COLO829 (cell line): ENCODE measurements around the gene PZP.

Source experiments
- DNase-seq: peaks from one replicate; pipeline ENCODE4 v3.0.0; 2012; ENCODE audit warnings: low spot score

The PZP gene

DNA sequence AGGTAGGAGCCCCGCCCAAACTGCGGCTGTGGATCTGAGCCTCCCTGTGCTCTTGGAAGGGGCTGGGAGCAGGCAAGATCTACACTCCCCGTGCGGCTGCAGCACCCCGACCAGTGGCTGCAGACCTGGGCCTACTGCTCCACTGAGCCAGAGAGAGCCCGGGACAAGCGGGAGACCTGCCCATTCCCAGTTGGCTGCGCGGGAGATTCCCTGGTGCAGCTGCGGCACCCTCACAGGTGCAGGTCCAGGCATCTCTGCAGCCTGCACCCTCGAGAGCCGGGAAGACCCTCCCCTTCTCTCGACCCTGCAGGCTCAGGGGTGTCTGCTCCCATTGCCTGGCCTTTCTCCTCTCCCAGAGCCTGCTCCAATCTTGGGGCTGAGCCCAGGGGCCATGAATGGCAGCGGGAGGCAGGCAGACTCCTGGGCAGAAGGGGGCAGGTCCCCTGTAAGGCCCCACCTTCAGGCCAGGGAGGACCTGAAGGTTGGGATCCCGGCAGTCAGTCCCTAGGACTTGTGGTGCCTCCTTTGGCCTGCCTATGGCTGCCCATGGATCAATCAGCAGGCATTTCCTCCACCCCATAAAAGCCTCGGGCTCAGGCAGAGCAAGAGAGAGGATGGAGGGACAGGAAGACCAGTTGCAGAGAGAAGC is 83.7 kb downstream of the PZP start:
- no peak for DNase-seq

DNA sequence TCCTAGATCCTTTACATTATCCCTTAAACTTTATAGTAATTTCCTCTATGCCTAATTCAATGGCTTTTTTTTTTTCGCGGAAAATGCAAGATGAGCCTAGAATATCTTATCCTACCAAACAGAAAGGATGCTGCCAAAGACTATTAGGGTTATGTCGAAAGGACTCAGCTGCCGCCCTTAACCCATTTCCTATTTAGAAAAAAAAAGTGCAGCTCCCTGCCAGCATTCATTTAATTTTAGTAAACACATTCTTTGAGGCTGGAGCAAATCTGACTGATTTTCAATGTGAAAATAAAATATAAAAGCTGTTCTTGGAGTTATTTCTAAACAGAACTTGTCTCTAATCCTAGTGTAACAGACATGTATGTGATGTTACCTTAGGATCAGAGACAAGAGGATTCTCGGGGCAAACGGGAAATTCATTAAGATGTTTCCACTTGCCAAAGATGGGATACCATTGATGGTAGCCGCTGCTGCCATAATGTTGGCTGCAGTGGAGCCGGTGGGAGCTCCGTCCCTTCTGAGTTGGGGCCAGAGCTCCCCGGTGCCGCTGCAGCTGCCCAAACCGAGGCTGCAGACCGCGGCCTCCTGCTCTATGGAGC is 84.3 kb downstream of the PZP start:
- DNase-seq: no peak

DNA sequence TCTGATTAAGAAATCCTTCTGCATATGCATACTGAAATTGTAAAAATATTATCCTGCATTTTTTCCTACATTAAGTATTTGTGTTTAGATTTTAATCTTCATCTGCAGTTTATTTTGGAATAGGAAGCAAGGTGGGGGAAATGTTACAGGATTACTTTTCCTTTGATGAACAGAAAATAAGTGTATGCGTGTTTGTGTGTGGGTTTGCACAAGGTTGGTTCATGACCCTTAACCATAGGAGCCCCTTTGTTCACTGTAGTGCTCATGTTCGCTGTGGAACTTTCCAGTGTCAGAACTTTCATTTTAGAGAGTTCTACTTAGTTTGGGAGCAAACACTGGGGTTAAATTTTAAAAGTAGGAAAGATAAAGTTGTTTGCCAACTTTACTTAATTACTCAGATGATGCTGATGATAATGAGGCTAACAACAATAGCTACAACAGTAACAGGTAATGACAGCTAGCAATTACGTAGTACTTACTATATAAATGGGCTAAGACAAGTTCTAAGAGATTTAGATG is 86.0 kb downstream of the PZP start:
- DNase-seq: peak; percentile 17

DNA sequence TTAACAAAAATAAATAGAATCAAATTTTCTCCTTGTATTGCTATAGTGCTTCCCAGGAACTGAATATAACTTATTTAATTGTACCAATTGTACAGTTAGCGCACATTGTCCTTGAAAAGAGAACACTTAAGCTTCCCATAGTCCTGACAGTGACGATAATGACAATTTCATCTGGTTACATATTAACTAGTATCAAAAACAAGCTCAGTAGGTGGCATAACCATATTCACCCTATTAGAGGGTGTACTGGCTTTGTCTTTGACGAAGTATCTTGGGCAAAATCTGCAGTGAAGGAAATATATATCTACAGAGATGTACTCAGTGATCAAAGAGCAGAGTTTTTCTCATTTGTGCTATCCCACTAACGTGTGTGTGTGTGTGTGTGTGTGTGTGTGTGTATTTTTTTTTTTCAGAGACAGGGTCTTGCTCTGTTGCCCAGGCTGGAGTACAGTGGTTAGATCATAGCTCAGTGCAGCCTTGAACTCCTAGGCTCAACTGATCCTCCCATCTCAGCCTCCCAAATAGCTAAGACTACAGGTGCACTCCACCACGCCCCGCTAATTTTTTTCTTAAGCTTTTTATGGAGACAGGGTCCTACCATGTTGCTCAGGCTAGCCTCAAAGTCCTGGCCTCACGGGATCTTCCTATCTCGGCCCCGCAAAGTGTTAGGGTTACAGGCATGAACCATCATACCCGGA is 87.6 kb downstream of the PZP start:
- DNase-seq: no peak

DNA sequence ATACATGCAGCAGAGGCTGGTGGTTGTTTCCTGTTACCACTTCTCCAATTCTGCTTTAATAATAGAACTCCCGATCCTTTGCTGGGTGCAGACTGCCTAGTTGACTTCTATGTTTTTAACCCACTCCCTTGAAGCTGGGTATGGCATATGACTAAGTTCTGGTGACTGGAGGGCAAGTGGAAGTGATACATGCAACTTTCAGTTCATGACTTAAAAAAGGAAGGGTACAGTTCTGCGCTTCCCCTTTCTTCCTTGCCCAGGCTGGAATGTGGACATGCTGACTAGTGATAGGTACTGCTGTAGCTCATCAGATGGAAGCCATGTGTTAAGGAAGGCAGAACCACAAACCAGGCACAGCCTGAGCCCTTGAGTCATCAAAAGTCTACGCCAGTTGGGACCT is 90.0 kb downstream of the PZP start:
- DNase-seq: no peak

DNA sequence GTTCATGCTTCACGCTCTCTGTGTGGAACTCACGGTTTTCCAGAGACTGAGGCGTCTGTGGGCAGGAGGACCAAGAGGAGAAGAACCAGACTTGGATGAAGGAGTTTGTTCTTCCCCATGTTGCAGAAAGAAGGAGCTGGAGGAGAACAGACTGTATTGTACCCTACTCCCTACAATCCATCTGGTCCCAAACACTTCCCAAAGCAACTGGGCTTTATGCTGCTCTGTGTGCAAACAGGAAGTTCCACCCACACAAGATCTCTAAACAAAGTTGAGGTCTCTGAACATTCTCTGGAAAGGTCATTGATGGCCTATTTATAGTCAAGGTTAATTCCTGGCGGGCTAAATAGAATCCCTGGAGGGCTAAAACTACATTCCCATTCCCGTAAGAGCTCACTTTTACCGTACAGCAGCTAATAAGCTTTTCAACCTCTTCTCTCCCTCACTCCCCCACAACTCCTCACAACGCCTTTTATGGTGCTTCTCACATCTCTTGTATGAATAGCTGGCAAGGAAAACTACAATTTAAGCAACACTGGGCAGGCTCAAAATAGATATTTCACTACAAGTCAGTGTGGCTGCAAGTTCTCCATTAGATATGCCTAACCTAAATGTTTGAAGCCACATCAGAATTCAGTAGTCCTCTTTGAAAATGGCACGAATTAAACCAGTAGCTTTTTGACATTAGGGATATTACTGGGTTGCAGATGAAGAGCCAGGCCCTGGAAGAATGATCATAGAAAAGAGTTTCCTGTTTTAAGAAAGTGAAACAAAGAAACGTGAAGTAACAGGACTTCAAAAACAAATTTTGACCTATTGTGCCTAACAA is 92.2 kb downstream of the PZP start, which contains the start of gene A2M:
Gene A2M, minus strand, starts transcription at position 189 of the 829 bp plus-strand sequence. Its CDS starts 70 bp downstream, at position 119.
- DNase-seq: peak; percentile 53

DNA sequence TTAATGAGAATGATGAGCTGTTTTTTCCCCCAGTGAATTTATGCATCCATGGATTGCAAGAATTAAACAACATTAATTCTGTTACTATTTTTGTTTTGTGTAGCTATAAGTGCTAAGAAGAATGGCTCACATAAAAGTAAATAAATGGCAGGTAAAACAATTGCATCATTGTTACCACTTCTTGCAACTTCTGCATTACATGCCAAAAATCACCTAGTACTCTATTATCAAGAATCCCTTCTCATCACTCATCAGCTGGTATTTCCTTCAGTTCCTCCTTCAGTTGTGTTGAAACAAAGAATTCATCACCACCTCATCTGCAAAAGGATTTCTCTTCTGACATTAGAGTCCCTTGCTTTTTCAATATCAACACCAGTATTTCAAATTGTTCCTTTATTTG is 93.2 kb downstream of the PZP start:
- DNase-seq: no peak

DNA sequence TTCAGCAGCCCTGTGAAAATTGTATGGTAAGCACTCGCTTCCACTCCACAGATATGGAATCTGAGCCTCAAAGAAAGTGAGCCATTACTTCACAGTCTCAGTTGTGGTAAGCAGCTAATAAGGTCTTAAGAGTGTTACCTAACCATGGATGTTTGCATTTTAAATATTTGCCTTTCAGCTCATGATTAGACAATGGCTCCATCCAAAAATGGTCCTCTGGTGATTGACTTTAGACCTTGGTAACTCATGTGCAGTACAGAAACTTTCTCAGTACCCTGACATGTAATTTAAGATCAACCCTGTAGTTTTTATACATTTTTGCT is 94.2 kb downstream of the PZP start:
- no peak for DNase-seq

DNA sequence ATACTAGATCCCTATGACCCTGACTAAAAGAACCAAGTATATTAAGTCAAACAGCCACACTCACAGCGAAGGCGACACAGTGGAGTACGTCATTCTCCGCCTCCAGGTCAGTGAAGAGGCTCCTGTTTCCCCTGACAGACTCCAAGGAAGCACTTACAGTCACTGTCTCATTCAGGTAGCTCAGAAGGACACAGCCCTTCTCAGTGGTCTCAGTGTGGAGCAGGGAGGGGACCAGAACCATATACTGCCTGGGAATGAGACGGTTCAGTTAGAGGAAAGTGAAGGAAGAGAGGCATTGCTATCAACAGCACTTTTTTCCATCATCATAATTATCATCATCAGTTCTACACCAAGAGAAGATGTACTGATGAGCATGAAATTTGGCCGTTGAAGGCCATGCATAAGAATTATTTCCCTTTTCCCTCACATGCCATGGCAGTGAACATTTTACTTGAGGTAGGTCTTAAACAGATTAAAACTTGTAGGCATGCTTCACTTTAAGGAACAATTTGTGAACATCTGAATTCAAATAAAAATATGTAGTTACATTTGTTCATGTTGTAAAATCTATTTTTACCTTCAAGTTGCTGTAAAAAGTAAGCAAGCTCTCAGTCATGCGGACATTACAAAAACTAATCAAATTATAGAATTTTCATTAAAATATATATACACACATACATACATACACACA is 94.8 kb downstream of the PZP start:
- no peak for DNase-seq

DNA sequence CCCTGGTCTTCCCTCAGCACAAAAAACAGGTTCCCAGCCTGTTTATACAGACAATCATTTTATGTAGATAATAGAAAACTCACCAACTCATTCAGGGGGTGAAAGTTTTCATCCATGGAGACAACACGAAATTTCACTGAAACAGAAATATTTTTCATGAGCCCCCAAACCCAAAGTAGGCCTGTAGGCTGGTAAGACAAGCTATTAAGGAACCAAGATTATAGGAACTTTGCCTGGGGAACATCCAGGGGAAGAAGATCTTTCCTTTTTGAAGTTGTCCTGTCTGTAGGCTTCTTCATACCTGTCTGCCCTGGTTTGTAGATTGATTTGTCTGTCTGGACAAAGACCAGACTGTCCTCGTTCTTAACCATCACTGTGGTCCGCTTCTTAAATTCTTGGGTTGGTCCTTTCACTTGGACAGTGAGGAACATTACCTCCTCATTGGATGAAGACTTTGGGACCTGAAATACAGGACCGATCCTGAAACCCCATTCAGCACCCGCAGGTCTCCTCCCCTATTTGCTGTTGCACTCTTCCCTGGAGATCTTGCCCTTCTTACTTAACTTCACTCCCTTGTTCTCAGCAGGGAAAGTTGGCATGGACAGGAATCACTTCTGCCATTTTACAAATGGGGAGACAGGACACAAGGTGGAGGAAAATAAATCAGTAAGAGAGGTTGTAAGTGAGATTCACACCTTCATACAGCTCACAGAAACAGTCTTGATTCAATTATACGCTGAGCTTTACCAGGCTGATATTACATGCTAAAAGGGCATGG is 95.9 kb downstream of the PZP start:
- DNase-seq: no peak

DNA sequence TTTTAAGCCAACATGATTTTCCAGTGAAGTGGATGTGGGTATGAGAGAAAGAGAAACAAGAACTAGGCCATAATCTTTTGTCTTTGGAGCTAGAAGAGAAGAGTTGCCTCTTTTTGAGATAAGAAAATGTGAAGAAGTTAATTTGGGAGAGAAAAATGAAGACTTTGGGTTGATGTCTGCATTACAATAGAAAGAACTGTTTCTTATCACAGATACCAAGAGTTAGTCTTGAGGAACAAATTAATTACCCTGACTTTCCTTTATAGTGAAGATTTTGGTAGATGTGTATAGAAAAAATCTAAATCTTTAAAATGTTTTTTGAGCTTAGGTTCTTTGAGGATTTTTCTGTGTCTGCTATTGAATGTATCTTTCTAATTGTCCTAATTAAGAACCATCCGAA is 96.7 kb downstream of the PZP start:
- DNase-seq: no peak

DNA sequence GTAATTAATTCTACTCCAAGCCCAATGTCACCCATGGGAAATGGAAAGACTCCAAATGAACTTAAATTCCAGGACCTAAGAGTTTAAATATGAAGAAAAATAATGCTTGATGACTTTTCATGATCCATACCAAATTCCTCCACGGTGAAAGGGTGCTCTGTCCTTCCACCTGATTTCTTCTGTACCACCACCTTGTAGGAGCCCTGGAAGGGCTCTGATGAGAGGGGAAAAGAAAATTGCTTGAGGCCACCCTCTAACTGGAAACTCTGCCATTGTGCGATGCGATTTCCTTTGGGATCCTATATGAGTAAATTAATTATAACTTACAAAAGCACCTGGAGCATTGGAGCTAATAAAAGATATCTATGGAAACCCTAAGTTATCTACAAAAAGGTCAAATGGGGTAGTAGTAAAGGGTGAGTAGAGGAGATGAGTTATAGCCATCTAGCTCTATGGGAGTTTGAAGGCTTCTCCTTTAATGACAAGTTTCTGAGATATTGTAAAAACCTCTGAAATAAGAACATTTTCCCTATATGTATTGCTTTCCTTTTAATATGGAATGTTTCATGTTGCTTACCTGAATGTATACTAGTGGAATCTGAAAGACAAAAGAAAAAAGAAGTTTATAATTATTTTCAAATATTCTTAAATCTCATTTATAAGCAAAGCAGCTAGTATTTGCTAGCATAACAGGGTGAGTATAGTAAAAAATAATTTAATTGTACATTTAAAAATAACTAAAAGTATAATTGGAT is 98.3 kb downstream of the PZP start:
- no peak for DNase-seq

DNA sequence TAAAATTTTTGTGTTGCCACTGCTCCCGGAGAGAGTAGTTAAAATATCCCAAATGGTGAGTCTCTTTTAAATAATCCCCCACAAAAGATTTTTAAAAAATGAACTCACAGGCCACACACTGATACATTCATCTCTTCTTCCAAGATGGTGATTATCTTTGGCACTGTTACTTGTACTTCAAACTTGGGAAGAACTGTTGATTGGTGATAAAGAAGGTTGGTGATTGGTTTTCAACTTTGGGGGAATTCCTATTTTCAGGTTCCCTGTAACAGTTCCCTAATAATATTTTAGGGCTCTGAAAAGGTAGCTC is 99.0 kb downstream of the PZP start:
- DNase-seq: no peak

DNA sequence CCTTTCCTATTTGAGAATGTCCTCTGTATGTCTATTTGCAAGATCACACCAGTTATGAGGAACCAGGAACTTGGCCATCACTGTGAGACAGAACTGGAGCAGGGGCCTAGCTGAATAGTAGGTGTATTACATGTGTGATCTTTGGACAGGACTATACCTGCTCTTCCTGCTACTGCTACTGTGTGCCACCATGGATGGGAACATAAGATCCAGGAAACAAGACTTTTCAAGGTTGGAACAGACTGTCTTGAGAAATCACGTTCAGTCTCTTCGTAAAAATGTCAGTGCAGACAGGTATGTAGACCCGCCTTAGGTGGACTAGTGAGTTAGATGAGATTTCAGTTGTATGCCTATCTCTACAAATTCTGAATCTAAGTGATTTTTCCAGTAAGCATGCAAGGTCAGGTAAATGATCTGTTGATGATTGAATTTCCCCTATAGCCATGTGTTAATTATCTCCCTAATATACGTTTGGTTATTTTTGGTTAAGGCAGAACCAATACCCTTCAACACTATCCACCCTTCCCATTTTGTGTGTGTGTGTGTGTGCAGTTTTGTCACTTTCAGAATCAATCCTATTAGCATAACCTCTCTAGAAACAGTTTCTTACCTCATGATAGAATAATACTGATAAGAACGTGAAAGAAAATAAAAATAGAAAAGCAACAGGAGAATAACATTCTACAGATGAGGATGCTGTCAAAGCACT is 99.5 kb downstream of the PZP start:
- no peak for DNase-seq

DNA sequence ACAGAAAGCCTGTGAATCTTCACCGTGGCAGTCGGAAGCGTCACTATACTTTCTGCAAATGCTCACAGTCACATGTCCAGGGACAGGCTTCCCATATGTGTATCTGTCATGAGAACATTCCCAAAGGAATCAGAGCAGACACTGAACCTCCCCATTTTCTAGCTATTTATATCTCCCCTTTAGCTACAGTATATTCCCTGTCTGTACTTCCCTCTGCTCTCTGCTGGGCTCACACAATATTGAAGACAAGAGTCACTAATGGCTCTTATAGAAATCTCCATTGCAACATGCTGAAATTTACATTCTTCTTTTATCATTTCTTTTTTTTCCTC is 100.7 kb downstream of the PZP start:
- DNase-seq: no peak

DNA sequence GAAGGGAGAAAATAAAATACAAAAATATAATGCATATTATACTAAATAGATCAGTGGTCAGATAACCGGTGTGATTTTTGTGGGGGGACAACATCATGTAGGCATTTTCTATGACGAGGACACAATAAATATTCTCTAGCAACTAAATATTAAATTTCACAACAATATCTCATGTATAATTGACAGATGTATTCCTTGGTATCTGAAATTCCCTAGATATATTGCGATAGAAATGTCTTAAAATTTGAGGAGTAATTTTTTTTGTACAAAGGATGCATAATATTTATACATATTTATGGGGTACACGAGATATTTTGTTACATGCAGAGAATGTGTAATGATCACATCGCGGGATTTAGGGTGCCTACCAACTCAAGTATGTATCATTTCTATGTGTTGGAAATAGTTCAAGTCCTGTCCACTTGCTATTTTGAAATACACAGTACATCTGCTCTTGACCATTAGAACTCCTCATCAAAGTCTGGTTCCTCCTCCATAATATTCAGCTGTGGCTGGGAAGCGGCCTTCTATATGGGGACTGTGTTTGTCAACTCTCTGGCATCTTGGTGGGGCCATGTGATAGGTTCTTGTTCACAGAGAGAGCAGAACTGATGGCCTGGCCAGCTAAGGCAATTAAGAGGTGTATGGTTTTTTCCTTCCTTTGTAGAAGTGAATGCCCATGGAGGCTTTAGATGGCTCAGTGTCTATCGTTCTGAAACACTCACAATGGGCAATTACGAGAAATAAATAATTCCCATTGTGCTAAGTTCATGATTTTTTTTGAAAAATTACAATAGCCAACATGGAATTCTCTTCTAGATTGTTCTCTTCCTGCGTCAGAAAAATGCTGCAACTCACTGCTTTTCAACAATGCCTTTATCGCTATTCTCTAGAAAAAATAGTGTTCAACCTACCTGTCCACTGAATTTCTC is 101.3 kb downstream of the PZP start:
- no peak for DNase-seq

DNA sequence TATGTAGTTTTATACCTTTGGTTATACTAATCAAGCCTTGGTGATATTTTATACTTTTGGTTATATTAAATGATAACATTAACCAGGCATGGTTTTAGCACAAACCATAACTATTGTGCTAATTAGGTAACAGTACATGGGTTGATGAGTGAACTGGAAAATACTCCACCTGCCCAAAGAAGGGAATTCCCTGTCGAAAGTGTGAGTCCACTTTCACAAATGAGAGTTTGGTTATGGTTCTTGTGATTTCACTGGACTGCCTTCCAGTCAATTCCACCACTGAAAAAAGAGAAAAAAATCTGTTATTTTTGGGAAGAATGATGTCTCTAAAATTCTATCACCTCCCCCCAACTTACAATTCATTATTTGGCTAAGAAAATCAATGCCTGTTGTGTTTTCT is 102.1 kb downstream of the PZP start:
- DNase-seq: no peak

DNA sequence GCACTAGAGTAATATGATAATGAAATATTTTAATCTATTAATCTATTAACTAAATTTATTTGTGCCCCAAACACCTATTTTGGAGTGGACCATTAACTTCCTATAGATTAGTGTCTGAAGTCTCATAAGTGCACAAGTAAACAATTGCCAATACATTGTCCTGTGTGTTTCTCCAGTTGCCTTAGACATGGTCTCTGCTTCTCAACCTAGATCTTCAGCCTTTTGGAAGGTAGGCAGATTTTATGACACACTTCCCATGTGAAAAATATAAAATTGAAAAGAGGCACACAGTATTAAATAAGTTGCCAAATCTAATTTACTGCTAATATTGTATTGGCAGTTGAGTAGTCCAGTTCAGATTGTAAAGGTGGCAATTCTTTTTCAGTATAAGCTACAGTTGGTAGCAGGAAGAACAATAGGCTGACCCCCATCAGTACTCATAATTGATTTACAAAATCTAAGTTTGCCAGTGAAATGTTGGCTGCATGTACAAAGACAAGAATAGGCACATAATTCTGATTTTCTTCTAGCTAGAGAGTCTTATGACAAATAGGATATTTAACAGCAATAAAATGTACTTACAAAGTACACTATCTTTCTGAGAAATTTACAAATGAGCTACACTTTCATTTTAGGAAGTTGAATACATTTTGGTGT is 103.3 kb downstream of the PZP start:
- no peak for DNase-seq
